Measurements from ENCODE around the gene CCDC86. TPM values are rescaled to one million over a fixed set of nuclear protein-coding genes. Genes with fewer than 3 reads are reported as not detected.

CCDC86 gene
- total RNA-seq, 2 experiments from 2014 or later, result 21.3 to 24.7 TPM

DNA sequence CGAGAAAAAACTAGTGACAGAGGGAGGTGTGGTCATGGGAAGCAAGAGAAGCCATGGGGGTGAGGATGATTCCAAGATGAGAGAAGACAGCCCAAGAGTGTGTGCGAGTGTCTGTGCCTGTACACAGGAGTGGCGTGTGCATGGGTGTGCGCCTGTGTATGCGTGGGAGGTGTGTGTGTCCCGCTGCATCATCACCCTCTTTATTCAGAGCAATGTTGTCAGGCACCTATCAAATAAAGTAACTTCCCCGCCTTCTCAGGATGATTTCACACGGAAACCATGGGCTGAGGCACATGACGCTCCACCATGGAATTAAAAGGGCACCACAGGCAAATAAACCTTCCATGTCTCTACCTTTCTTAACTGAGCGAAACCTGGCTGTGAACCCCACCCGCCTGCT lies 32.2 kb upstream of the CCDC86 start:
- H3K4me2 ChIP-seq (ENCODE audit: low read length), result no peak overlapping the region
- H3K4me1 ChIP-seq (ENCODE audit: insufficient read depth, low read length, poor library complexity, severe bottlenecking), result no peaks in the 10 kb centered on the region
- ChIA-PET POLR2A (interaction anchor here (0.6 kb wide), 1 partner anchor 1709 kb away, joined by 8 read pairs; no protein-coding TSS in a partner anchor), CTCF (ENCODE audit: unreplicated experiment) (no interaction called here)
- no peak overlapping the region for H3K4me3 ChIP-seq (ENCODE audit: low read depth, low read length, poor library complexity, severe bottlenecking)
- H3K79me2 ChIP-seq (ENCODE audit: insufficient read depth, low read depth, low read length), result no peaks in the 10 kb centered on the region
- no peaks in the 10 kb centered on the region for H4K20me1 ChIP-seq (ENCODE audit: insufficient read depth, low read length)
- no peak for DNase-seq (ENCODE audit: low spot score)
- intact Hi-C loops (cut with micrococcal nuclease; ENCODE audit: unreplicated experiment), result no loop called here
- no TSS peak for BruUV-seq (replicated peaks)
- H2AFZ ChIP-seq (ENCODE audit: low read length), result no peak overlapping the region
- H3K27ac ChIP-seq (ENCODE audit: low read depth, low read length, poor library complexity, severe bottlenecking), result no peak overlapping the region
- no peaks in the 10 kb centered on the region for H3K9me2 ChIP-seq (ENCODE audit: insufficient read depth, low read length)
- no peak for TF ChIP-seq CTCF (conservative IDR thresholded peaks at IDR 0.05; ENCODE audit: low read length)
- TF ChIP-seq EZH2phosphoT487 (IDR thresholded peaks at IDR 0.05; ENCODE audit: borderline replicate concordance, low read depth, low read length), result no peak
- no peaks in the 10 kb centered on the region for H3K36me3 ChIP-seq (ENCODE audit: insufficient read depth, low read length)
- peaks cover 7% of the 10 kb centered on the region; the same call in 1 of the 2 replicates for H3K9me3 ChIP-seq (ENCODE audit: low read length)

DNA sequence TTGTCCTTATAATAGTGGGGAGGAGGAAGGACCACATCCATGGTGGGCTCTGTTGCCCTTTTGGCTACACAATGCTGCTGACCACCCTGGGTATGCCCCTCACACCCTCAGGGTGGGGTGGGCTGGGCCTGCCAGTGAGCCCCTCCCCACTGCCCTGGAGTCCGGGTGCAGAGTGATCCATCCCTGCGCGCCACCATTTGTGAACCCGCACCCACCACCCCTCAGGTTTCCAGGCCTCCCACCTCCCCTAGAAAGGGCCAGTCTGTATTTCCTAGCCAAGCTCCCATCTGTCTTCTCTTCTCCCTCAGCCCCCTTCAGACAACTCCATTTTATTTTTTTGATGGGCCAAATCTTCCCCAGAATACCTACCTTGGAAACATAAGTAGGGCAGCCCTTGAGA lies 31.8 kb upstream of the CCDC86 start:
- no peak overlapping the region for H3K4me2 ChIP-seq (ENCODE audit: low read length)
- TF ChIP-seq EZH2phosphoT487 (IDR thresholded peaks at IDR 0.05; ENCODE audit: borderline replicate concordance, low read depth, low read length) (no peak), CTCF (conservative IDR thresholded peaks at IDR 0.05; ENCODE audit: low read length) (no peak)
- H3K79me2 ChIP-seq (ENCODE audit: insufficient read depth, low read depth, low read length), result no peaks in the 10 kb centered on the region
- H3K4me3 ChIP-seq (ENCODE audit: low read depth, low read length, poor library complexity, severe bottlenecking), result no peak overlapping the region
- POLR2A ChIA-PET, result interaction anchor here (0.6 kb wide), 1 partner anchor 1710 kb away, joined by 8 read pairs; no protein-coding TSS in a partner anchor
- no peaks in the 10 kb centered on the region for H3K9me2 ChIP-seq (ENCODE audit: insufficient read depth, low read length)
- intact Hi-C loops (cut with micrococcal nuclease; ENCODE audit: unreplicated experiment), result no loop called here
- CTCF ChIA-PET (ENCODE audit: unreplicated experiment), result no interaction called here
- H3K9me3 ChIP-seq (ENCODE audit: low read length), result peaks cover 7% of the 10 kb centered on the region; the same call in 1 of the 2 replicates
- H4K20me1 ChIP-seq (ENCODE audit: insufficient read depth, low read length), result no peaks in the 10 kb centered on the region
- BruUV-seq (replicated peaks), result no TSS peak
- no peak for DNase-seq (ENCODE audit: low spot score)
- H3K27ac ChIP-seq (ENCODE audit: low read depth, low read length, poor library complexity, severe bottlenecking), result no peak overlapping the region
- no peak overlapping the region for H2AFZ ChIP-seq (ENCODE audit: low read length)
- no peaks in the 10 kb centered on the region for H3K36me3 ChIP-seq (ENCODE audit: insufficient read depth, low read length)
- H3K4me1 ChIP-seq (ENCODE audit: insufficient read depth, low read length, poor library complexity, severe bottlenecking), result no peaks in the 10 kb centered on the region

GRCh38 chr11:60810569-60810968 lies 31.3 kb upstream of the CCDC86 start:
- H4K20me1 ChIP-seq (ENCODE audit: insufficient read depth, low read length), result no peaks in the 10 kb centered on the region
- H3K9me2 ChIP-seq (ENCODE audit: insufficient read depth, low read length), result no peaks in the 10 kb centered on the region
- ChIA-PET CTCF (ENCODE audit: unreplicated experiment) (no interaction called here), POLR2A (no interaction called here)
- no peak for DNase-seq (ENCODE audit: low spot score)
- H2AFZ ChIP-seq (ENCODE audit: low read length), result no peak overlapping the region
- TF ChIP-seq EZH2phosphoT487 (IDR thresholded peaks at IDR 0.05; ENCODE audit: borderline replicate concordance, low read depth, low read length) (no peak), CTCF (conservative IDR thresholded peaks at IDR 0.05; ENCODE audit: low read length) (no peak)
- H3K4me2 ChIP-seq (ENCODE audit: low read length), result no peak overlapping the region
- intact Hi-C loops (cut with micrococcal nuclease; ENCODE audit: unreplicated experiment), result no loop called here
- no peaks in the 10 kb centered on the region for H3K36me3 ChIP-seq (ENCODE audit: insufficient read depth, low read length)
- H3K4me3 ChIP-seq (ENCODE audit: low read depth, low read length, poor library complexity, severe bottlenecking), result no peak overlapping the region
- H3K9me3 ChIP-seq (ENCODE audit: low read length), result peaks cover 7% of the 10 kb centered on the region; the same call in 1 of the 2 replicates
- H3K79me2 ChIP-seq (ENCODE audit: insufficient read depth, low read depth, low read length), result no peaks in the 10 kb centered on the region
- BruUV-seq (replicated peaks), result no TSS peak
- no peak overlapping the region for H3K27ac ChIP-seq (ENCODE audit: low read depth, low read length, poor library complexity, severe bottlenecking)
- H3K4me1 ChIP-seq (ENCODE audit: insufficient read depth, low read length, poor library complexity, severe bottlenecking), result no peaks in the 10 kb centered on the region

Data from OCI-LY7 (cell line).